ENCODE results near the gene SPTBN1. TPM values are rescaled to one million over a fixed set of nuclear protein-coding genes. Genes with fewer than 3 reads are reported as not detected.

The SPTBN1 gene
- total and polyA plus RNA-seq, 2 donors (not counting 3 experiments of a cell fraction or from before 2014, with no cell fraction given) = 63.3 to 320 TPM

GRCh38 chr2:54603796-54604195 lies 147.7 kb downstream of the SPTBN1 start:
- DNase-seq (ENCODE audit: low read depth, low spot score) (no peak), FAIRE-seq (no peak)
- no peak overlapping the region for H3K9ac ChIP-seq (replicated peaks; ENCODE audit: extremely low read depth, insufficient read depth, low read length)
- H3K4me2 ChIP-seq (ENCODE audit: insufficient read depth, low read length) = no peak overlapping the region
- no peak for TF ChIP-seq JUN (IDR thresholded peaks at IDR 0.05; ENCODE audit: borderline replicate concordance, insufficient read depth, insufficient read length, low read depth)
- TF ChIP-seq GATA2 (IDR thresholded peaks at IDR 0.05; ENCODE audit: insufficient read depth, insufficient read length, low read depth, low read length) = peak; percentile 49
- H3K4me3 ChIP-seq (replicated peaks in 1 of 3; ENCODE audit: insufficient read depth in 1 of 3, low read depth in 1 of 3, low read length in 3 of 3) = no peak overlapping the region
- no peaks in the 10 kb centered on the region for H3K9me1 ChIP-seq (replicated peaks; ENCODE audit: control insufficient read depth, extremely low read depth, insufficient read depth, low read length)
- H3K27me3 ChIP-seq (ENCODE audit: control insufficient read depth in 2 of 2, insufficient read depth in 2 of 2, low read length in 2 of 2) = no peaks in the 10 kb centered on the region
- no peak overlapping the region for H2AFZ ChIP-seq (ENCODE audit: low read depth, low read length)
- CTCF ChIA-PET = interaction anchor here (0.8 to 2.3 kb wide), 5 partner anchors 14 to 496 kb away, joined by 3 to 12 read pairs (median 4); no protein-coding TSS in a partner anchor
- H3K27ac ChIP-seq (ENCODE audit: insufficient read depth, low read depth, low read length) = peak overlapping the region; percentile 72
- no peaks in the 10 kb centered on the region for H3K9me3 ChIP-seq (replicated peaks; ENCODE audit: control insufficient read depth, insufficient read depth, low read length)
- peaks cover 96% of the 10 kb centered on the region for H3K79me2 ChIP-seq (ENCODE audit: control insufficient read depth, insufficient read depth, low read length)
- peaks cover 54% of the 10 kb centered on the region for H3K4me1 ChIP-seq (ENCODE audit: control insufficient read depth, extremely low read depth, insufficient read depth, low read length)
- dilution Hi-C loops (cut with MboI; ENCODE audit: extremely low pct_ligation_motif_present, low sequenced_read_pairs) (no loop called here), intact Hi-C loops (cut with micrococcal nuclease) (loop anchor here (2.0 kb wide), 1 partner anchor 31 kb away; no protein-coding TSS in a partner anchor)
- BruUV-seq (replicated peaks) = no TSS peak
- peaks cover 0 to 2% of the 10 kb centered on the region in 2 experiments for H3K36me3 ChIP-seq (ENCODE audit: control insufficient read depth in 2 of 2, extremely low read depth in 1 of 2, insufficient read depth in 2 of 2, low read length in 2 of 2)
- POLR2A ChIA-PET = interaction anchor here (1.5 kb wide), 1 partner anchor 15 kb away, joined by 3 read pairs; no protein-coding TSS in a partner anchor
- H4K20me1 ChIP-seq (replicated peaks; ENCODE audit: control insufficient read depth, extremely low read depth, insufficient read depth, low read length) = no peaks in the 10 kb centered on the region

- TF ChIP-seq FOS (IDR thresholded peaks at IDR 0.05; ENCODE audit: borderline replicate concordance, insufficient read depth, low read length) (no peak), MAX (IDR thresholded peaks at IDR 0.05; ENCODE audit: insufficient read depth, insufficient read length) (peak; percentile 51), POLR2A (IDR thresholded peaks at IDR 0.05; ENCODE audit: low read depth, low read length) (peak; percentile 43)
- dilution Hi-C loops (cut with MboI; ENCODE audit: extremely low pct_ligation_motif_present, low sequenced_read_pairs) = no loop called here
- Histone ChIP-seq H3K4me3 (replicated peaks in 1 of 3; ENCODE audit: insufficient read depth in 1 of 3, low read depth in 1 of 3, low read length in 3 of 3) (no peak overlapping the region), H3K4me1 (ENCODE audit: control insufficient read depth, extremely low read depth, insufficient read depth, low read length) (peaks cover 53% of the 10 kb centered on the region), H3K9me3 (replicated peaks; ENCODE audit: control insufficient read depth, insufficient read depth, low read length) (no peaks in the 10 kb centered on the region), H3K9me1 (replicated peaks; ENCODE audit: control insufficient read depth, extremely low read depth, insufficient read depth, low read length) (no peaks in the 10 kb centered on the region), H3K79me2 (ENCODE audit: control insufficient read depth, insufficient read depth, low read length) (peaks cover 96% of the 10 kb centered on the region), H2AFZ (ENCODE audit: low read depth, low read length) (no peak overlapping the region), H4K20me1 (replicated peaks; ENCODE audit: control insufficient read depth, extremely low read depth, insufficient read depth, low read length) (no peaks in the 10 kb centered on the region), H3K4me2 (ENCODE audit: insufficient read depth, low read length) (peak overlapping the region; percentile 47), H3K9ac (replicated peaks; ENCODE audit: extremely low read depth, insufficient read depth, low read length) (peak overlapping the region; percentile 39), H3K27ac (ENCODE audit: insufficient read depth, low read depth, low read length) (peak overlapping the region; percentile 72), H3K36me3 (ENCODE audit: control insufficient read depth in 2 of 2, extremely low read depth in 1 of 2, insufficient read depth in 2 of 2, low read length in 2 of 2) (no peaks in the 10 kb centered on the region), H3K27me3 (ENCODE audit: control insufficient read depth in 2 of 2, insufficient read depth in 2 of 2, low read length in 2 of 2) (no peaks in the 10 kb centered on the region)
- ChIA-PET CTCF (interaction anchor here (0.8 to 2.3 kb wide), 12 partner anchors 9 to 497 kb away, joined by 3 to 12 read pairs (median 4); no protein-coding TSS in a partner anchor), POLR2A (interaction anchor here (1.5 kb wide), 2 partner anchors 14 to 30 kb away, joined by 3 to 5 read pairs; no protein-coding TSS in a partner anchor)
- BruUV-seq (replicated peaks) = no TSS peak
- peak; percentile 12 for FAIRE-seq
- intact Hi-C loops (cut with micrococcal nuclease) = loop anchor here (1.0 to 2.0 kb wide), 3 partner anchors 8 to 32 kb away; no protein-coding TSS in a partner anchor
- peak; percentile 85 for DNase-seq (ENCODE audit: low read depth, low spot score)
Measured at GRCh38 chr2:54604871-54605270, 148.7 kb downstream of the SPTBN1 start.
